Measurements from ENCODE around the gene IQCK. TPM values are rescaled to one million over a fixed set of nuclear protein-coding genes. Genes with fewer than 3 reads are reported as not detected.

IQCK gene
- total and polyA plus RNA-seq, 8 donors, result 3.5 to 100.0 (median 13.6) TPM

GRCh38 chr16:19711643-19712042 is 6.4 kb upstream of the IQCK start:
- no peak overlapping the region for H3K4me3 ChIP-seq
- H3K4me1 ChIP-seq, result peaks cover 5 to 25% (median 13%) of the 10 kb centered on the region in 4 donors
- intact Hi-C loops (cut with DNase I; ENCODE audit: low total_unique reads), result loop anchor here (10.0 kb wide), 1 partner anchor 173 kb away; the partner anchor contains the start of gene GPRC5B
- peak overlapping the region in 2 of 5 donors; percentile 21 to 35 for H3K27ac ChIP-seq
- 84 to 94% (median 90%) methylated on average over 12 of the region's 12 CpGs for WGBS, 5 donors
- DNase-seq, result no peak
- TF ChIP-seq POLR2AphosphoS5 (IDR thresholded peaks at IDR 0.05), result no peak
- no peak for TF ChIP-seq POLR2A (IDR thresholded peaks at IDR 0.05)
- TF ChIP-seq CTCF (IDR thresholded peaks at IDR 0.05), result no peak
- no peak for TF ChIP-seq EP300 (IDR thresholded peaks at IDR 0.05)
- peaks cover 4 to 73% (median 66%) of the 10 kb centered on the region in 4 donors for H3K36me3 ChIP-seq
- no peaks in the 10 kb centered on the region for H3K9me3 ChIP-seq
- H3K27me3 ChIP-seq, result no peaks in the 10 kb centered on the region

- TF ChIP-seq POLR2A (IDR thresholded peaks at IDR 0.05) (no peak), CTCF (IDR thresholded peaks at IDR 0.05) (no peak), POLR2AphosphoS5 (IDR thresholded peaks at IDR 0.05) (no peak), EP300 (IDR thresholded peaks at IDR 0.05) (no peak)
- no peak overlapping the region for H3K4me3 ChIP-seq
- H3K4me1 ChIP-seq, result peaks cover 10 to 33% (median 22%) of the 10 kb centered on the region in 4 donors
- intact Hi-C loops (cut with DNase I; ENCODE audit: low total_unique reads), result loop anchor here (10.0 kb wide), 1 partner anchor 172 kb away; the partner anchor contains the start of gene GPRC5B
- no peak for DNase-seq
- H3K27me3 ChIP-seq, result no peaks in the 10 kb centered on the region
- no peak overlapping the region for H3K27ac ChIP-seq
- 95 to 97% (median 95%) methylated on average over 11 of the region's 11 CpGs for WGBS, 5 donors
- H3K36me3 ChIP-seq, result peaks cover 0 to 65% (median 58%) of the 10 kb centered on the region in 4 donors
- H3K9me3 ChIP-seq, result no peaks in the 10 kb centered on the region
Measured at GRCh38 chr16:19712418-19713058, 5.5 kb upstream of the IQCK start.

- TF ChIP-seq POLR2AphosphoS5 (IDR thresholded peaks at IDR 0.05), result no peak
- no peak for TF ChIP-seq CTCF (IDR thresholded peaks at IDR 0.05)
- TF ChIP-seq EP300 (IDR thresholded peaks at IDR 0.05), result no peak
- TF ChIP-seq POLR2A (IDR thresholded peaks at IDR 0.05), result no peak
- Histone ChIP-seq H3K36me3 (peaks cover 0 to 53% (median 50%) of the 10 kb centered on the region in 4 donors), H3K9me3 (no peaks in the 10 kb centered on the region), H3K27ac (no peak overlapping the region), H3K4me1 (peaks cover 10 to 35% (median 27%) of the 10 kb centered on the region in 4 donors), H3K27me3 (no peaks in the 10 kb centered on the region), H3K4me3 (no peak overlapping the region)
- WGBS, 5 donors, result 83 to 94% (median 91%) methylated on average over 6 of the region's 6 CpGs
- intact Hi-C loops (cut with DNase I; ENCODE audit: low total_unique reads), result loop anchor here (10.0 kb wide), 1 partner anchor 171 kb away; the partner anchor contains the start of gene GPRC5B
- DNase-seq, result no peak
Measured at GRCh38 chr16:19713697-19714096, 4.4 kb upstream of the IQCK start.

GRCh38 chr16:19715566-19715965 is 2.5 kb upstream of the IQCK start:
- peaks cover 0 to 35% (median 32%) of the 10 kb centered on the region in 4 donors for H3K36me3 ChIP-seq
- 85 to 93% (median 90%) methylated on average over 5 of the region's 5 CpGs for WGBS, 5 donors
- H3K9me3 ChIP-seq, result no peaks in the 10 kb centered on the region
- no peak for DNase-seq
- peaks cover 10 to 53% (median 42%) of the 10 kb centered on the region in 4 donors for H3K4me1 ChIP-seq
- H3K4me3 ChIP-seq, result no peak overlapping the region
- no peaks in the 10 kb centered on the region for H3K27me3 ChIP-seq
- peak overlapping the region in 1 of 5 donors; percentile 14 for H3K27ac ChIP-seq
- TF ChIP-seq POLR2A (IDR thresholded peaks at IDR 0.05) (no peak), EP300 (IDR thresholded peaks at IDR 0.05) (no peak), POLR2AphosphoS5 (IDR thresholded peaks at IDR 0.05) (no peak), CTCF (IDR thresholded peaks at IDR 0.05) (no peak)
- intact Hi-C loops (cut with DNase I; ENCODE audit: low total_unique reads), result loop anchor here (10.0 kb wide), 1 partner anchor 169 kb away; the partner anchor contains the start of gene GPRC5B

Data from stomach (tissue), 9 donors.